HepG2 (cell line): Measurements from ENCODE around the gene PRKAR2A. TPM values are rescaled to one million over a fixed set of nuclear protein-coding genes. Genes with fewer than 3 reads are reported as not detected.

Source experiments
- ATAC-seq: fragments of 200-7000 bp; cut with Tn5 transposase; 3 replicates; pipeline ENCODE4 v1.9.1; 2020; ENCODE audit warnings: mild to moderate bottlenecking, moderate library complexity
- BruUV-seq: library from RNA; stranded (reverse); fragments of 400-500 nt; replicated peaks from 2 replicates; lab custom pipeline; 2021; lab: Mats Ljungman, UMichigan
- CTCF ChIA-PET: fragments of 300-600 bp; formaldehyde crosslinking; extraction: SDS; loops from one replicate; lab custom pipeline; 2021; ENCODE audit warnings: low total read pairs, inconsistent platforms, low intra/inter-chr PET ratio; lab: Yijun Ruan, JAX
- POLR2A ChIA-PET: fragments of 350-600 bp; sonication (Branson Sonifier 250); formaldehyde crosslinking; loops from one replicate; lab custom pipeline; 2020; ENCODE audit warnings: antibody characterized with exemption, inconsistent platforms; lab: Yijun Ruan, JAX
- DNase-seq: peaks from one replicate; pipeline ENCODE4 v3.0.0-alpha.2; 2015; ENCODE audit warnings: low spot score
- FAIRE-seq: peaks from 3 replicates; lab custom pipeline; 2011; peaks lifted over from hg19 to GRCh38; lab: Jason Lieb, UNC
- H2AFZ ChIP-seq: one replicate; pipeline ENCODE4 v1.6.1; 2011; ENCODE audit warnings: low read length, inconsistent platforms
- H3K27ac ChIP-seq: fragments of 300-600 bp; 3 replicates; pipeline ENCODE4 v1.8.0; 2011; ENCODE audit warnings: mixed run types, mild to moderate bottlenecking, mixed read lengths, low read length, inconsistent platforms; ENCODE audit not compliant: insufficient read depth; ENCODE audit errors: extremely low read length
- H3K27me3 ChIP-seq, 2 experiments: fragments of 200-600 bp in 1 of 2; 2 replicates in 1 of 2; 3 replicates in 1 of 2; pipeline versions ENCODE4 v1.6.0 to v1.8.0; 2011; ENCODE audit warnings: low read length in 2 of 2, mild to moderate bottlenecking in 2 of 2, moderate library complexity in 2 of 2, inconsistent platforms in 1 of 2; ENCODE audit not compliant: insufficient read depth in 2 of 2, control insufficient read depth in 1 of 2
- H3K36me3 ChIP-seq, 2 experiments: fragments of 200-600 bp in 1 of 2; replicated peaks in 1 of 2; 2 replicates in 1 of 2; 3 replicates in 1 of 2; pipeline versions ENCODE4 v1.5.1 to v1.8.0; 2011; ENCODE audit warnings: low read length in 2 of 2, inconsistent platforms in 1 of 2; ENCODE audit not compliant: insufficient read depth in 2 of 2, control insufficient read depth in 1 of 2
- H3K4me1 ChIP-seq: 2 replicates; pipeline ENCODE4 v1.5.1; 2012; ENCODE audit warnings: low read length, inconsistent platforms; ENCODE audit not compliant: insufficient read depth
- H3K4me2 ChIP-seq: 2 replicates; pipeline ENCODE4 v1.6.0; 2011; ENCODE audit warnings: low read depth, low read length, inconsistent platforms
- H3K4me3 ChIP-seq, 3 experiments: fragments of 200-600 bp in 1 of 3; sonication (generic), shearing (Covaris generic) in 1 of 3; replicated peaks in 1 of 3; 2 replicates each; pipeline ENCODE4 v1.5.1; 2011 to 2016; ENCODE audit warnings: low read length in 3 of 3, inconsistent platforms in 2 of 3, low read depth in 2 of 3, mild to moderate bottlenecking in 2 of 3, control low read depth in 1 of 3, mixed read lengths in 1 of 3; ENCODE audit not compliant: insufficient read depth in 1 of 3
- H3K79me2 ChIP-seq: one replicate; pipeline ENCODE4 v1.6.1; 2011; ENCODE audit warnings: low read length, inconsistent platforms; ENCODE audit not compliant: insufficient read depth
- H3K9ac ChIP-seq: 2 replicates; pipeline ENCODE4 v1.6.0; 2011; ENCODE audit warnings: mild to moderate bottlenecking, low read depth, low read length, inconsistent platforms; ENCODE audit not compliant: insufficient read depth
- H3K9me3 ChIP-seq: 2 replicates; pipeline ENCODE4 v1.5.1; 2012; ENCODE audit warnings: mild to moderate bottlenecking, low read length
- H4K20me1 ChIP-seq: 2 replicates; pipeline ENCODE4 v1.6.0; 2011; ENCODE audit warnings: inconsistent platforms, mild to moderate bottlenecking, low read length, moderate library complexity; ENCODE audit not compliant: insufficient read depth
- ATRX ChIP-seq: sonication (generic); formaldehyde crosslinking; IDR thresholded peaks from 2 replicates; pipeline ENCODE4 v1.4.0; 2020; ENCODE audit warnings: missing genetic modification reagents, borderline replicate concordance
- CHD2 ChIP-seq: IDR thresholded peaks from 2 replicates; pipeline ENCODE4 v1.6.1; 2011; ENCODE audit warnings: low read depth, low read length, improper control_type of control experiment
- HDAC2 ChIP-seq: sonication (generic); formaldehyde crosslinking; IDR thresholded peaks from 2 replicates; pipeline ENCODE4 v1.4.0; 2020; ENCODE audit warnings: missing genetic modification reagents
- NR3C1 ChIP-seq: sonication (generic); formaldehyde crosslinking; IDR thresholded peaks from 2 replicates; pipeline ENCODE4 v1.4.0; 2020; ENCODE audit warnings: missing genetic modification reagents
- RARG ChIP-seq: sonication (generic); formaldehyde crosslinking; IDR thresholded peaks from 2 replicates; pipeline ENCODE4 v1.4.0; 2020; ENCODE audit warnings: low read depth, mild to moderate bottlenecking, missing genetic modification reagents
- ZFYVE20 ChIP-seq: sonication (generic); formaldehyde crosslinking; IDR thresholded peaks from 2 replicates; pipeline ENCODE4 v1.8.0; 2023; ENCODE audit warnings: low read depth, mild to moderate bottlenecking, moderate library complexity, missing genetic modification reagents, borderline replicate concordance
- ZNF121 ChIP-seq: sonication (generic); formaldehyde crosslinking; IDR thresholded peaks from 2 replicates; pipeline ENCODE4 v1.5.0; 2020; ENCODE audit warnings: mild to moderate bottlenecking, missing genetic modification reagents
- ZNF230 ChIP-seq: sonication (generic); formaldehyde crosslinking; IDR thresholded peaks from 2 replicates; pipeline ENCODE4 v1.4.0; 2020; ENCODE audit warnings: mild to moderate bottlenecking, missing genetic modification reagents
- ZNF468 ChIP-seq: sonication (generic); formaldehyde crosslinking; IDR thresholded peaks from 2 replicates; pipeline ENCODE4 v1.8.0; 2022; ENCODE audit warnings: mild to moderate bottlenecking, moderate library complexity, missing genetic modification reagents
- ZNF749 ChIP-seq: sonication (generic); formaldehyde crosslinking; IDR thresholded peaks from 2 replicates; pipeline ENCODE4 v1.8.0; 2022; ENCODE audit warnings: mild to moderate bottlenecking, missing genetic modification reagents, moderate library complexity, borderline replicate concordance
- WGBS: methylation state at CpG from one replicate; pipeline ENCODE4 v1.1.6; 2017; ENCODE audit warnings: low lambda C conversion rate; 5-methylcytosine and 5-hydroxymethylcytosine counted together
- in situ Hi-C: cut with HindIII; loops from 2 replicates; pipeline ENCODE4 v1.10.0; 2017; ENCODE audit warnings: low pct_unique_long_range_greater_than_20kb; ENCODE audit not compliant: extremely low pct_ligation_motif_present
- intact Hi-C: fragments of 100-400 bp; cut with micrococcal nuclease; formaldehyde crosslinking; loops from one replicate; pipeline ENCODE4 v1.10.0; 2022; ENCODE audit not compliant: unreplicated experiment
- polyA plus RNA-seq, 8 experiments: library from polyadenylated mRNA; depleted of rRNA in 3 of 8; stranded (reverse) in 7 of 8; unstranded in 1 of 8; fragments of >200 nt; fragmentation: Illumina TruSeq in 4 of 8; extraction: Trizol in 4 of 8; gene quantifications; 2 replicates each; pipeline versions ENCODE4 v1.2.1 to v1.2.3, GENCODE V29; 2011 to 2016; ENCODE audit warnings: low read depth in 4 of 8, missing spikeins in 1 of 8, mixed read lengths in 1 of 8; ENCODE audit not compliant: insufficient read depth in 1 of 8
- total RNA-seq, 5 experiments: library from RNA; depleted of rRNA; stranded (reverse); fragments of >200 nt; fragmentation: Illumina TruSeq; extraction: Trizol; gene quantifications; 2 replicates each; pipeline ENCODE4 v1.2.3, GENCODE V29; 2016; ENCODE audit warnings: low read depth in 1 of 5
- TF ChIP-seq, protein P1 (sequence below): sonication (generic); formaldehyde crosslinking; conservative IDR thresholded peaks from 2 replicates; pipeline ENCODE4 v1.5.0; 2020; ENCODE audit warnings: missing genetic modification reagents
- TF ChIP-seq, protein P2 (sequence below): sonication (generic); formaldehyde crosslinking; IDR thresholded peaks from 2 replicates; pipeline ENCODE4 v1.8.1; 2022; ENCODE audit warnings: low read depth, mild to moderate bottlenecking, missing genetic modification reagents
- TF ChIP-seq, protein P3 (sequence below): sonication (generic); formaldehyde crosslinking; IDR thresholded peaks from 2 replicates; pipeline ENCODE4 v1.4.0; 2020; ENCODE audit warnings: missing genetic modification reagents

PRKAR2A gene
- total and polyA plus RNA-seq, 2 of the 13 experiments (the other 11 are each of a cell fraction or from before 2014, with no cell fraction given) = 11.8 to 29.2 TPM

DNA sequence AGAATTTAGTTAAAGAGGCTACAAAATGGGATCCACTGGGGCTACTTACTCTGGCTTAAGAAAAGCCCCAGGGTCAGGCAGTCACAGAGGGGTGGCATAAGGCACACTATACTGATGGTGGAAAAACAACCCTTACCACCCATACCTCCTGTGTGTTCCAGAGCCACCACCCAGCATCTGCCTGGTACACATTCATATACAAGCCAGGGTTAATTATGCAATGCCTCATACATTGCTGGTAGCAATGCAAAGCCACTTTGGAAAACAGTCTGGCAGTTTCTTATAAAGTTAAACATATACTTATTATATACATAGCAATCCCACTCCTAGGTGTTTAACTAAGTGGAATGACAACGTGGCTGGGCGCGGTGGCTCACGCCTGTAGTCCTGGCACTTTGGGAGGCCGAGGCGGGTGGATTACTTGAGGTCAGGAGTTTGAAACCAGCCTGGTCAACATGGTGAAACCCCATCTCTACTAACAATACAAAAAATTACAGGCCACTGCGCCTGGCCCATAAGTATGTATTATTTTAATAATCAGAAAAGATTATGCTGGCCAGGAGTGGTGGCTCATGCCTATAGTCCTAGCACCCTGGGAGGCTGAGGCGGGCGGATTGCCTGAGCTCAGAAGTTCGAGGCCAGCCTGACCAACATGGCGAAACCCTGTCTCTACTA lies 146.8 kb downstream of the PRKAR2A start:
- Histone ChIP-seq H2AFZ (no peak overlapping the region), H3K9ac (no peak overlapping the region), H3K9me3 (no peaks in the 10 kb centered on the region), H3K27ac (no peak overlapping the region), H4K20me1 (peaks cover 72% of the 10 kb centered on the region), H3K4me1 (peaks cover 12% of the 10 kb centered on the region), H3K4me2 (no peak overlapping the region), H3K4me3 (no peak overlapping the region), H3K27me3 (no peaks in the 10 kb centered on the region), H3K79me2 (peaks cover 77% of the 10 kb centered on the region), H3K36me3 (peaks cover 6 to 35% of the 10 kb centered on the region in 2 experiments; a peak in 4 of 5 replicates)
- BruUV-seq = no TSS peak
- in situ Hi-C loops = no loop called here
- DNase-seq = no peak
- ChIA-PET POLR2A (no interaction called here), CTCF (no interaction called here)
- ATAC-seq = no peak
- TF ChIP-seq ZNF121 (CRISPR knock-in tag) (no peak), ZFYVE20 (CRISPR knock-in tag) (no peak), CHD2 (no peak), NR3C1 (CRISPR knock-in tag) (no peak), ZNF230 (CRISPR knock-in tag) (no peak), RARG (CRISPR knock-in tag) (no peak), ATRX (CRISPR knock-in tag) (no peak), HDAC2 (CRISPR knock-in tag) (no peak), ZNF749 (no peak), ZNF468 (CRISPR knock-in tag) (no peak)
- TF ChIP-seq, protein P1, sequence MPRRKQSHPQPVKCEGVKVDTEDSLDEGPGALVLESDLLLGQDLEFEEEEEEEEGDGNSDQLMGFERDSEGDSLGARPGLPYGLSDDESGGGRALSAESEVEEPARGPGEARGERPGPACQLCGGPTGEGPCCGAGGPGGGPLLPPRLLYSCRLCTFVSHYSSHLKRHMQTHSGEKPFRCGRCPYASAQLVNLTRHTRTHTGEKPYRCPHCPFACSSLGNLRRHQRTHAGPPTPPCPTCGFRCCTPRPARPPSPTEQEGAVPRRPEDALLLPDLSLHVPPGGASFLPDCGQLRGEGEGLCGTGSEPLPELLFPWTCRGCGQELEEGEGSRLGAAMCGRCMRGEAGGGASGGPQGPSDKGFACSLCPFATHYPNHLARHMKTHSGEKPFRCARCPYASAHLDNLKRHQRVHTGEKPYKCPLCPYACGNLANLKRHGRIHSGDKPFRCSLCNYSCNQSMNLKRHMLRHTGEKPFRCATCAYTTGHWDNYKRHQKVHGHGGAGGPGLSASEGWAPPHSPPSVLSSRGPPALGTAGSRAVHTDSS (CRISPR knock-in tag) = no peak
- TF ChIP-seq, protein P2, sequence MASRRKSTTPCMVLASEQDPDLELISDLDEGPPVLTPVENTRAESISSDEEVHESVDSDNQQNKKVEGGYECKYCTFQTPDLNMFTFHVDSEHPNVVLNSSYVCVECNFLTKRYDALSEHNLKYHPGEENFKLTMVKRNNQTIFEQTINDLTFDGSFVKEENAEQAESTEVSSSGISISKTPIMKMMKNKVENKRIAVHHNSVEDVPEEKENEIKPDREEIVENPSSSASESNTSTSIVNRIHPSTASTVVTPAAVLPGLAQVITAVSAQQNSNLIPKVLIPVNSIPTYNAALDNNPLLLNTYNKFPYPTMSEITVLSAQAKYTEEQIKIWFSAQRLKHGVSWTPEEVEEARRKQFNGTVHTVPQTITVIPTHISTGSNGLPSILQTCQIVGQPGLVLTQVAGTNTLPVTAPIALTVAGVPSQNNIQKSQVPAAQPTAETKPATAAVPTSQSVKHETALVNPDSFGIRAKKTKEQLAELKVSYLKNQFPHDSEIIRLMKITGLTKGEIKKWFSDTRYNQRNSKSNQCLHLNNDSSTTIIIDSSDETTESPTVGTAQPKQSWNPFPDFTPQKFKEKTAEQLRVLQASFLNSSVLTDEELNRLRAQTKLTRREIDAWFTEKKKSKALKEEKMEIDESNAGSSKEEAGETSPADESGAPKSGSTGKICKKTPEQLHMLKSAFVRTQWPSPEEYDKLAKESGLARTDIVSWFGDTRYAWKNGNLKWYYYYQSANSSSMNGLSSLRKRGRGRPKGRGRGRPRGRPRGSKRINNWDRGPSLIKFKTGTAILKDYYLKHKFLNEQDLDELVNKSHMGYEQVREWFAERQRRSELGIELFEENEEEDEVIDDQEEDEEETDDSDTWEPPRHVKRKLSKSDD (CRISPR knock-in tag) = no peak
- TF ChIP-seq, protein P3, sequence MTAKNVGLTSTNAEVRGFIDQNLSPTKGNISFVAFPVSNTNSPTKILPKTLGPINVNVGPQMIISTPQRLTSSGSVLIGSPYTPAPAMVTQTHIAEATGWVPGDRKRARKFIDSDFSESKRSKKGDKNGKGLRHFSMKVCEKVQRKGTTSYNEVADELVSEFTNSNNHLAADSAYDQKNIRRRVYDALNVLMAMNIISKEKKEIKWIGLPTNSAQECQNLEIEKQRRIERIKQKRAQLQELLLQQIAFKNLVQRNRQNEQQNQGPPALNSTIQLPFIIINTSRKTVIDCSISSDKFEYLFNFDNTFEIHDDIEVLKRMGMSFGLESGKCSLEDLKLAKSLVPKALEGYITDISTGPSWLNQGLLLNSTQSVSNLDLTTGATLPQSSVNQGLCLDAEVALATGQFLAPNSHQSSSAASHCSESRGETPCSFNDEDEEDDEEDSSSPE = no peak
- no peak for FAIRE-seq
- 99% methylated on average over 11 of the region's 11 CpGs for WGBS
- intact Hi-C loops = no loop called here
